H1 (cell line): Measurements from ENCODE around the gene MMS19. TPM values are rescaled to one million over a fixed set of nuclear protein-coding genes. Genes with fewer than 3 reads are reported as not detected.

Experiments used
- CHD7 ChIP-seq: fragments of 300-600 bp; sonication (generic); IDR thresholded peaks from 2 replicates; pipeline ENCODE4 v1.7.1; 2012; ENCODE audit warnings: low read length, moderate library complexity, mild to moderate bottlenecking, inconsistent platforms; ENCODE audit not compliant: insufficient replicate concordance
- CTBP2 ChIP-seq: IDR thresholded peaks from 2 replicates; pipeline ENCODE4 v1.7.0; 2011; ENCODE audit warnings: borderline replicate concordance, mild to moderate bottlenecking, moderate library complexity, mixed read lengths, low read length; ENCODE audit not compliant: insufficient read depth, insufficient read length
- polyA plus RNA-seq, 7 experiments: library from polyadenylated mRNA; depleted of rRNA in 3 of 7; stranded (reverse) in 5 of 7; unstranded in 2 of 7; fragments of >200 nt in 5 of 7; fragments of 200-250 nt in 2 of 7; gene quantifications; 1 replicate in 5 of 7; 2 replicates in 1 of 7; 4 replicates in 1 of 7; pipeline versions ENCODE4 v1.2.1 to v1.2.3, GENCODE V29; 2011 to 2013; ENCODE audit warnings: missing spikeins in 2 of 7, mixed read lengths in 2 of 7
- total RNA-seq: library from RNA; stranded (reverse); fragmentation: NEBNext Ultra II Directional; extraction: Animal tissue kit (Norgen Biotek cat#: 25700); gene quantifications from 2 replicates; pipeline ENCODE4 v1.2.1, GENCODE V29; 2021

Gene MMS19
- total and polyA plus RNA-seq, 2 of the 8 experiments (the other 6 are each of a cell fraction or from before 2014, with no cell fraction given): 130 to 221 TPM

- no peak for TF ChIP-seq CHD7
- TF ChIP-seq CTBP2: no peak
- TF ChIP-seq, all 59 proteins: peak for 0
Observed at GRCh38 chr10:97408496-97408992, 89.7 kb downstream of the MMS19 start (continued).
